Uterus (tissue), 2 donors: ENCODE data around the gene P2RY14.

Experiments
- CTCF ChIP-seq, 4 experiments: fragments of 200-600 bp in 2 of 4; fragments of 450-650 bp in 2 of 4; sonication (generic) in 2 of 4; IDR thresholded peaks; one replicate each; pipeline ENCODE4 v1.5.1; 2016 to 2019; ENCODE audit warnings: antibody characterized with exemption in 4 of 4, mild to moderate bottlenecking in 2 of 4, moderate library complexity in 1 of 4
- POLR2A ChIP-seq, 2 donors: fragments of 450-650 bp; IDR thresholded peaks; one replicate each; pipeline ENCODE4 v1.6.1; 2016; ENCODE audit warnings: antibody characterized with exemption in 2 of 2, mild to moderate bottlenecking in 1 of 2, moderate library complexity in 1 of 2

- no peak for TF ChIP-seq POLR2A (IDR thresholded peaks at IDR 0.05)
- no peak for TF ChIP-seq CTCF (IDR thresholded peaks at IDR 0.05)
Observed at GRCh38 chr3:151265866-151266265, 12.5 kb downstream of the P2RY14 start.
